HCT116 (cell line): ENCODE data around the gene RNF130.

Experiments used
- CEBPB ChIP-seq: IDR thresholded peaks from 2 replicates; pipeline ENCODE4 v1.6.1; 2012; ENCODE audit warnings: low read depth
- EZH2 ChIP-seq: fragments of 200-600 bp; sonication (generic); IDR thresholded peaks from 2 replicates; pipeline ENCODE4 v1.6.1; 2017; ENCODE audit warnings: antibody characterized with exemption, mixed run types
- POLR2A ChIP-seq: IDR thresholded peaks from 2 replicates; pipeline ENCODE4 v1.7.0; 2011; ENCODE audit warnings: borderline replicate concordance; ENCODE audit not compliant: insufficient read depth, insufficient read length; ENCODE audit errors: extremely low read depth
- POLR2AphosphoS5 ChIP-seq: IDR thresholded peaks from 2 replicates; pipeline ENCODE4 v1.6.1; 2011; ENCODE audit warnings: mild to moderate bottlenecking, low read depth, low read length, moderate library complexity
- RAD21 ChIP-seq: IDR thresholded peaks from 2 replicates; pipeline ENCODE4 v1.6.1; 2012; ENCODE audit warnings: low read depth, mild to moderate bottlenecking
- SIN3A ChIP-seq: IDR thresholded peaks from 2 replicates; pipeline ENCODE4 v1.6.1; 2012; ENCODE audit warnings: low read depth
- YY1 ChIP-seq: IDR thresholded peaks from 2 replicates; pipeline ENCODE4 v1.6.1; 2011; ENCODE audit warnings: low read length, low read depth, moderate library complexity, mild to moderate bottlenecking; ENCODE audit not compliant: insufficient replicate concordance; ENCODE audit errors: extremely low read depth
- ZFX ChIP-seq: fragments of 450-650 bp; IDR thresholded peaks from 2 replicates; pipeline ENCODE4 v1.6.1; 2017
- ZNF274 ChIP-seq: fragments of 200-500 bp; sonication (Bioruptor generic); IDR thresholded peaks from 2 replicates; pipeline ENCODE4 v1.6.1; 2014; ENCODE audit warnings: mild to moderate bottlenecking, low read depth, low read length, inconsistent platforms
- TF ChIP-seq, protein P1 (sequence below), 3 experiments: fragments of 200-600 bp in 1 of 3; sonication (generic) in 1 of 3; IDR thresholded peaks in 2 of 3; conservative IDR thresholded peaks in 1 of 3; 2 replicates each; pipeline ENCODE4 v1.5.1; 2012 to 2017; ENCODE audit warnings: low read depth in 2 of 3, low read length in 2 of 3, antibody characterized with exemption in 1 of 3, borderline replicate concordance in 1 of 3, control low read depth in 1 of 3, mild to moderate bottlenecking in 1 of 3, mixed read lengths in 1 of 3, mixed run types in 1 of 3, moderate library complexity in 1 of 3; ENCODE audit not compliant: insufficient read depth in 1 of 3
- TF ChIP-seq, protein P2 (sequence below): IDR thresholded peaks from 2 replicates; pipeline ENCODE4 v1.6.1; 2012
- TF ChIP-seq, protein P3 (sequence below): IDR thresholded peaks from 2 replicates; pipeline ENCODE4 v1.6.1; 2011; ENCODE audit warnings: mild to moderate bottlenecking, low read length, moderate library complexity; ENCODE audit not compliant: insufficient replicate concordance; ENCODE audit errors: extremely low read depth
- TF ChIP-seq, protein P4 (sequence below): IDR thresholded peaks from 2 replicates; pipeline ENCODE4 v1.6.1; 2012; ENCODE audit warnings: low read depth
- TF ChIP-seq, protein P5 (sequence below): IDR thresholded peaks from 2 replicates; pipeline ENCODE4 v1.6.1; 2012

DNA sequence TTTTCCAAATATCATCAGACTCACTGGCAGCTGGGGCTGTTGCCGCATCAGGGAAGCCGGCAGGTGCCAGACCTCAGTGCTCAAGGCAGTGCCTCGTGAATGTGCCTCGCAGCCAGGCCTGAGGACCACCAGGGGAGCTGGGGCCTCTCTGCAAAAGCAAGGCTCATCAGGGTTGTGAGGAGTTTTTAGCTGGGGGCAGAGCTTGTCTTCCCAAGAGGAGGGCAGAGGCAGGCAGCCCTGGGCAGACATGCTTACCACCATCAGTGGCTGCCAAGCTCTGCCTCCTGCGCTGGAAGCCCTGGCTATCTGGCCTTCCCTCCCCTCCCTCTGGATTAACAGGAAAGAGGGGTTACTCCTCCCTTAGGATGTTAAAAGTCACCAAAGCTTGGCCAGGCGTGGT is 155.0 kb downstream of the RNF130 start:
- no peak for TF ChIP-seq YY1
- TF ChIP-seq POLR2A: no peak
- TF ChIP-seq SIN3A: no peak
- TF ChIP-seq POLR2AphosphoS5: no peak
- TF ChIP-seq, protein P1, sequence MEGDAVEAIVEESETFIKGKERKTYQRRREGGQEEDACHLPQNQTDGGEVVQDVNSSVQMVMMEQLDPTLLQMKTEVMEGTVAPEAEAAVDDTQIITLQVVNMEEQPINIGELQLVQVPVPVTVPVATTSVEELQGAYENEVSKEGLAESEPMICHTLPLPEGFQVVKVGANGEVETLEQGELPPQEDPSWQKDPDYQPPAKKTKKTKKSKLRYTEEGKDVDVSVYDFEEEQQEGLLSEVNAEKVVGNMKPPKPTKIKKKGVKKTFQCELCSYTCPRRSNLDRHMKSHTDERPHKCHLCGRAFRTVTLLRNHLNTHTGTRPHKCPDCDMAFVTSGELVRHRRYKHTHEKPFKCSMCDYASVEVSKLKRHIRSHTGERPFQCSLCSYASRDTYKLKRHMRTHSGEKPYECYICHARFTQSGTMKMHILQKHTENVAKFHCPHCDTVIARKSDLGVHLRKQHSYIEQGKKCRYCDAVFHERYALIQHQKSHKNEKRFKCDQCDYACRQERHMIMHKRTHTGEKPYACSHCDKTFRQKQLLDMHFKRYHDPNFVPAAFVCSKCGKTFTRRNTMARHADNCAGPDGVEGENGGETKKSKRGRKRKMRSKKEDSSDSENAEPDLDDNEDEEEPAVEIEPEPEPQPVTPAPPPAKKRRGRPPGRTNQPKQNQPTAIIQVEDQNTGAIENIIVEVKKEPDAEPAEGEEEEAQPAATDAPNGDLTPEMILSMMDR (IDR thresholded peaks at IDR 0.05 in 2 of 3, conservative IDR thresholded peaks at IDR 0.05 in 1 of 3; ENCODE audit: borderline replicate concordance in 1 of 3, insufficient read depth in 1 of 3, low read depth in 2 of 3, low read length in 2 of 3): no peak
- no peak for TF ChIP-seq CEBPB
- TF ChIP-seq ZFX: no peak
- TF ChIP-seq, protein P2, sequence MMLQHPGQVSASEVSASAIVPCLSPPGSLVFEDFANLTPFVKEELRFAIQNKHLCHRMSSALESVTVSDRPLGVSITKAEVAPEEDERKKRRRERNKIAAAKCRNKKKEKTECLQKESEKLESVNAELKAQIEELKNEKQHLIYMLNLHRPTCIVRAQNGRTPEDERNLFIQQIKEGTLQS: no peak
- no peak for TF ChIP-seq EZH2
- TF ChIP-seq, protein P3, sequence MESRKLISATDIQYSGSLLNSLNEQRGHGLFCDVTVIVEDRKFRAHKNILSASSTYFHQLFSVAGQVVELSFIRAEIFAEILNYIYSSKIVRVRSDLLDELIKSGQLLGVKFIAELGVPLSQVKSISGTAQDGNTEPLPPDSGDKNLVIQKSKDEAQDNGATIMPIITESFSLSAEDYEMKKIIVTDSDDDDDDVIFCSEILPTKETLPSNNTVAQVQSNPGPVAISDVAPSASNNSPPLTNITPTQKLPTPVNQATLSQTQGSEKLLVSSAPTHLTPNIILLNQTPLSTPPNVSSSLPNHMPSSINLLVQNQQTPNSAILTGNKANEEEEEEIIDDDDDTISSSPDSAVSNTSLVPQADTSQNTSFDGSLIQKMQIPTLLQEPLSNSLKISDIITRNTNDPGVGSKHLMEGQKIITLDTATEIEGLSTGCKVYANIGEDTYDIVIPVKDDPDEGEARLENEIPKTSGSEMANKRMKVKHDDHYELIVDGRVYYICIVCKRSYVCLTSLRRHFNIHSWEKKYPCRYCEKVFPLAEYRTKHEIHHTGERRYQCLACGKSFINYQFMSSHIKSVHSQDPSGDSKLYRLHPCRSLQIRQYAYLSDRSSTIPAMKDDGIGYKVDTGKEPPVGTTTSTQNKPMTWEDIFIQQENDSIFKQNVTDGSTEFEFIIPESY: no peak
- TF ChIP-seq RAD21: no peak
- TF ChIP-seq, protein P4, sequence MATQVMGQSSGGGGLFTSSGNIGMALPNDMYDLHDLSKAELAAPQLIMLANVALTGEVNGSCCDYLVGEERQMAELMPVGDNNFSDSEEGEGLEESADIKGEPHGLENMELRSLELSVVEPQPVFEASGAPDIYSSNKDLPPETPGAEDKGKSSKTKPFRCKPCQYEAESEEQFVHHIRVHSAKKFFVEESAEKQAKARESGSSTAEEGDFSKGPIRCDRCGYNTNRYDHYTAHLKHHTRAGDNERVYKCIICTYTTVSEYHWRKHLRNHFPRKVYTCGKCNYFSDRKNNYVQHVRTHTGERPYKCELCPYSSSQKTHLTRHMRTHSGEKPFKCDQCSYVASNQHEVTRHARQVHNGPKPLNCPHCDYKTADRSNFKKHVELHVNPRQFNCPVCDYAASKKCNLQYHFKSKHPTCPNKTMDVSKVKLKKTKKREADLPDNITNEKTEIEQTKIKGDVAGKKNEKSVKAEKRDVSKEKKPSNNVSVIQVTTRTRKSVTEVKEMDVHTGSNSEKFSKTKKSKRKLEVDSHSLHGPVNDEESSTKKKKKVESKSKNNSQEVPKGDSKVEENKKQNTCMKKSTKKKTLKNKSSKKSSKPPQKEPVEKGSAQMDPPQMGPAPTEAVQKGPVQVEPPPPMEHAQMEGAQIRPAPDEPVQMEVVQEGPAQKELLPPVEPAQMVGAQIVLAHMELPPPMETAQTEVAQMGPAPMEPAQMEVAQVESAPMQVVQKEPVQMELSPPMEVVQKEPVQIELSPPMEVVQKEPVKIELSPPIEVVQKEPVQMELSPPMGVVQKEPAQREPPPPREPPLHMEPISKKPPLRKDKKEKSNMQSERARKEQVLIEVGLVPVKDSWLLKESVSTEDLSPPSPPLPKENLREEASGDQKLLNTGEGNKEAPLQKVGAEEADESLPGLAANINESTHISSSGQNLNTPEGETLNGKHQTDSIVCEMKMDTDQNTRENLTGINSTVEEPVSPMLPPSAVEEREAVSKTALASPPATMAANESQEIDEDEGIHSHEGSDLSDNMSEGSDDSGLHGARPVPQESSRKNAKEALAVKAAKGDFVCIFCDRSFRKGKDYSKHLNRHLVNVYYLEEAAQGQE: no peak
- no peak for TF ChIP-seq ZNF274
- TF ChIP-seq, protein P5, sequence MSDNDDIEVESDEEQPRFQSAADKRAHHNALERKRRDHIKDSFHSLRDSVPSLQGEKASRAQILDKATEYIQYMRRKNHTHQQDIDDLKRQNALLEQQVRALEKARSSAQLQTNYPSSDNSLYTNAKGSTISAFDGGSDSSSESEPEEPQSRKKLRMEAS: no peak
